Fibroblast of villous mesenchyme (primary cell): ENCODE results near the gene HOXB5. TPM values are rescaled to one million over a fixed set of nuclear protein-coding genes. Genes with fewer than 3 reads are reported as not detected.

Experiments used
- DNase-seq: peaks from one replicate; pipeline ENCODE4 v3.0.0-alpha.2; 2010; ENCODE audit warnings: low read depth
- H3K4me3 ChIP-seq: 2 replicates; pipeline ENCODE4 v1.5.1; 2011; ENCODE audit warnings: low read depth, mild to moderate bottlenecking, low read length
- total RNA-seq: library from RNA; depleted of rRNA; stranded (reverse); fragments of >200 nt; gene quantifications from 2 replicates; pipeline ENCODE4 v1.2.3, GENCODE V29; 2012
- TF ChIP-seq, protein P1 (sequence below): IDR thresholded peaks from 2 replicates; pipeline ENCODE4 v1.5.1; 2012; ENCODE audit warnings: low read depth, mild to moderate bottlenecking, low read length; ENCODE audit not compliant: insufficient read depth

Gene HOXB5
- total RNA-seq, 1 donor = 0.43 TPM

DNA sequence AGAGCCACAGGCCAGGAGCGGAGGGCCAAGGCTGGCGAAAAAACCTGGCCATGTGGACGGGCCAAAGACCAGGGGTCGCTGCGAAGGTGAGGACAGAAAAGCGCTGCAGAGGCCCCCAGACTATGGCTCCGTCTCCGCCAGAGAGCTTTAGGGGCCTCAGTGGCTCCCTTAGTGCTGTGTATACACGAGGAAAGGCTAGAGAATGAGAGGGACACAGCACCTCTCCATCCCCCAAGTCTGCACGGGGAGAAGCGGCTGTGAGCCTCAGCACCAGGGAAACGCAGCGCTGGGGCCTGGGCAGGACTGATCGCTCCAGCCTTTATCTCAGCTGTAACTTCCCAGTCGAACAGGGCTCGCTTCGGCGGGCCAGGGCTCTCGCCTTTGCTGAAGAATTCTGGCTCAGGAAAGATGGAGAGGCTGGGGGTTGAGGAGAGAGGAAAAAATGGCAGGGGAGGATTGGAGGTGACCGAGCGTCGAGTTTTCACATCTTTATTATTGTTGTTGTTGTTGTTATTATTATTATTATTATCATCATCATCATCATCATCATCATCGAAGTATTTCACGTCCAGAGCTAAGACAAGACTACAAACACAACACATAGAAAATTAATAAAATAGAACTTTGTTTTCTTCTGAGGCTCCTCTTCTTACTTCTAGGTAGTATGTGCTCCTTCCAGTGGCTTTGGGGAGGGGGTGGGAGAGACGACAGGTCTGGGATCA lies 1.9 kb upstream of the HOXB5 start:
- TF ChIP-seq, protein P1, sequence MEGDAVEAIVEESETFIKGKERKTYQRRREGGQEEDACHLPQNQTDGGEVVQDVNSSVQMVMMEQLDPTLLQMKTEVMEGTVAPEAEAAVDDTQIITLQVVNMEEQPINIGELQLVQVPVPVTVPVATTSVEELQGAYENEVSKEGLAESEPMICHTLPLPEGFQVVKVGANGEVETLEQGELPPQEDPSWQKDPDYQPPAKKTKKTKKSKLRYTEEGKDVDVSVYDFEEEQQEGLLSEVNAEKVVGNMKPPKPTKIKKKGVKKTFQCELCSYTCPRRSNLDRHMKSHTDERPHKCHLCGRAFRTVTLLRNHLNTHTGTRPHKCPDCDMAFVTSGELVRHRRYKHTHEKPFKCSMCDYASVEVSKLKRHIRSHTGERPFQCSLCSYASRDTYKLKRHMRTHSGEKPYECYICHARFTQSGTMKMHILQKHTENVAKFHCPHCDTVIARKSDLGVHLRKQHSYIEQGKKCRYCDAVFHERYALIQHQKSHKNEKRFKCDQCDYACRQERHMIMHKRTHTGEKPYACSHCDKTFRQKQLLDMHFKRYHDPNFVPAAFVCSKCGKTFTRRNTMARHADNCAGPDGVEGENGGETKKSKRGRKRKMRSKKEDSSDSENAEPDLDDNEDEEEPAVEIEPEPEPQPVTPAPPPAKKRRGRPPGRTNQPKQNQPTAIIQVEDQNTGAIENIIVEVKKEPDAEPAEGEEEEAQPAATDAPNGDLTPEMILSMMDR = no peak
- no peak for DNase-seq
- no peak overlapping the region for H3K4me3 ChIP-seq

DNA sequence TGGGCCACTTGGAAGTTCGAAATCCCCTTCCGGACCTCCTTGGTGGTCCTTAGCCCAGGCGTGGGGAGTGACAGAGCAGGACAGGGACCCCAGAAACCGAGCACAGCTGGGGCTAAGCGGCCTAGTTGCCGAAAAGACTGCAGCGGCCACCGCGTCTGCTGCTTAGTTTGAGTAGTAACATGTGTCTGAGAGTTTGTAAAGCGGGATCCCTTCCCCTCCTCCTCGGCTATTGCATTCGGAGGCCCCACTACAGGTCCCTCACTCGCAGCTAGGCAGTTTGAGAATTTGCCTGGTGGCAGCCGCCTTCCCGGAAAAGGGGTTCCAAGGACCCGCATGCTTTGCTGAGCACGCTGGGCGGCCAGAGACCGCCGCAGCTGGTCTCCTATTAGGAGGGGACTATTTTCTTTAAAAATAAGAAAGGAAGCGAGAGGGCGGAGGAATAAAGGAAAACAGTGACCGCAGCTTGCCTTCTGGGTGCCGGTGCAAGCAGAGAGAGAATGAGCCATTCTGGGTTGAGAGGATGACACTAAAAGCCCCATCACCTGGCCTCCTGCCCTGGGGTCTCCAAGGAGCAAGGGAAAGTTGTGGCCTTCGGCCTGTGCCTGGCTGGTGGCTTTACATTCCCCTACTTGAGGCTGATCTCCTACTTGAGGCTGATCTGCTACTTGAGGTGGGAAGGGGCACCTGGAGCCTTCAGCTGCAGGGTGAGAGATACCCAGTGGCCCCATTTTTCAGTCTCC lies 1.1 kb upstream of the HOXB5 start:
- no peak overlapping the region for H3K4me3 ChIP-seq
- TF ChIP-seq, protein P1 = no peak
- no peak for DNase-seq

DNA sequence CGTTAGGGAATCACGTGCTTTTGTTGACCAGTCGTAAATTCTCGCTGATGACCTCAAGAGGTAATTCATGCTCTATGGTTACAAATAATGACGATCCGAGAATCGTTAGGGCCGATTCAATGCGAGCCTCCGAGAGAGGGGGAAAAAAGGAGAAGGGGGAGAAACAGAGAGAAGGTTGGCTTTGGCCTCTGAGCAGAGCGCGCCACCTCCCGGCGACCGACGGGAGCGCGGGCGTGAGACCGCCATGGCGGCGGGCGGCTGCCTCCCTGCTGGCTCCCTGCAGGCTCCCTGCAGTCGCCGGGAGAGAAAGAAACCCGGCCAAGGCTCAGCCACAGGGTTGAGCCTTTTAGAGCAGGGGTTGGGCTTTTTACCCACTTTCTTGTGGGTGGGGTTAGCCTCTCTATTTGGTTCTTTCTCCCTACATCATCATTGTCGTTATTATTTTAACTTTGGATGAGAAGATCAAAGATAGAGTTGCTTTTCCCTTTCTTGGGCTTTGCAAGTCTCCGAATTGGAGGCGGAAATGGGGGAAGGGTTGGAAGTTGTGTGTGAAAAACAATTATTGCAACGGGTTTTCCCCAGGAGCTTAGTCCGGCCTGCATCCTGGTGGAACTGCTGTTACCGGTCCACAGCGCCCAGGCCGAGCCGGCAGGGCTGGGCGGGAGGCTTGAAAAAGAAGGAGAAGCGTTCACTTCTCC lies 410 bp upstream of the HOXB5 start:
- DNase-seq = peak; percentile 71
- TF ChIP-seq, protein P1 = peak; percentile 90
- H3K4me3 ChIP-seq = peak overlapping the region; percentile 49

DNA sequence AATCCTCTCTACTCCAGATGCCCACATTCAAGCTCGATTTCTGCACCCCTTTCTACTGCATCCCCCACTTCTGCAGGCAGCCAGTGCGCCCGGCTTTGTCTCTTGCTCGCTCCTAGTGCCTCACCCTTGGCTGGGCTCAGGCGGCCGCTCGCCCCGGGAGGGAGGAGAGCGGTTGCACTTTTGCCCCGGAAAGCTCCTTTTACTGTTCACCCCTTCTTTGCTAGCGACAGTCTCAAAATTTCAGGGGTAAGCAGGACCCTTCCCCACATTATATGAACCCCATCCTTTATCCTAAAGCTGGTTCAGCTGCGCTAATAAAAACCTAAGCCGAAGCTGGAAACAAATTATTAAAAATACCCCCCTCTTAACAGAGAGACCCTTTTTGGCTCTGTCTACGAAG lies 1.0 kb downstream of the HOXB5 start:
- peak overlapping the region; percentile 49 for H3K4me3 ChIP-seq
- no peak for DNase-seq
- TF ChIP-seq, protein P1 = no peak

DNA sequence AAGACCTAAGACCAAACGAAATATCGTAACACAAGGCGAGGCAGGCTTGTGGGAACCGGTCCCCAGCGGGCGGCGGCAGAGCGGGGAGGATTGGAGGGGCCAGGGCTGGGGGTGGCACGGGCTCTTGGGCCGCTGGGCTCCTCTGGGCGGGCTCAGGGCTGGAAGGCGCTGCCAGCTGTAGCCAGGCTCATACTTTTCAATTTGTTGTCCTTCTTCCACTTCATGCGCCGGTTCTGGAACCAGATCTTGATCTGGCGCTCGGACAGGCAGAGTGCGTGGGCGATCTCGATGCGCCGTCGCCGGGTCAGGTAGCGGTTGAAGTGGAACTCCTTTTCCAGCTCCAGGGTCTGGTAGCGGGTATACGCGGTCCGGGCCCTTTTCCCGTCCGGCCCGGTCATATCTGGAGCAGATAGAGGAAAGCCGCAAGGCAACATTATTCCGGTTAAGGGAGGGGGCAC lies 1.5 kb downstream of the HOXB5 start:
- DNase-seq = no peak
- peak overlapping the region; percentile 49 for H3K4me3 ChIP-seq

More for the DNA sequence above, 1.5 kb downstream of the HOXB5 start:
- TF ChIP-seq, protein P1 = no peak
